SK-N-SH treated with all-trans-retinoic acid at 6 μM for 48 hours (cell line): ENCODE measurements around the gene PCDHGA12.
"Not testable (repeated sequence)": the region's sequence is repeated elsewhere in the genome, so short reads cannot be mapped to it uniquely, and the experiment has no call there.

ENCODE experiments used
- ATAC-seq: fragments of 200-7000 bp; cut with Tn5 transposase; 3 replicates; pipeline ENCODE4 v1.9.1; 2020; ENCODE audit warnings: mild to moderate bottlenecking, moderate library complexity
- BACH2 ChIP-seq: fragments of 250-450 bp; sonication (Bioruptor Pico); IDR thresholded peaks from 2 replicates; pipeline ENCODE4 v1.9.0; 2021; ENCODE audit warnings: mild to moderate bottlenecking, borderline replicate concordance
- CSDC2 ChIP-seq: fragments of 250-450 bp; sonication (Bioruptor Pico); IDR thresholded peaks from 2 replicates; pipeline ENCODE4 v1.5.0; 2020; ENCODE audit warnings: mild to moderate bottlenecking, moderate library complexity
- CSRNP3 ChIP-seq: fragments of 250-450 bp; sonication (Bioruptor Pico); IDR thresholded peaks from 2 replicates; pipeline ENCODE4 v1.5.1; 2021; ENCODE audit warnings: mild to moderate bottlenecking, moderate library complexity
- ESRRG ChIP-seq: fragments of 250-450 bp; sonication (Bioruptor Pico); IDR thresholded peaks from 2 replicates; pipeline ENCODE4 v1.6.1; 2021; ENCODE audit warnings: mild to moderate bottlenecking
- GLIS3 ChIP-seq: fragments of 250-450 bp; sonication (Bioruptor Pico); IDR thresholded peaks from 2 replicates; pipeline ENCODE4 v1.5.0; 2020; ENCODE audit warnings: mild to moderate bottlenecking, moderate library complexity
- ISL1 ChIP-seq: fragments of 250-450 bp; sonication (Bioruptor Pico); IDR thresholded peaks from 2 replicates; pipeline ENCODE4 v2.1.2; 2022; ENCODE audit warnings: mild to moderate bottlenecking, moderate library complexity
- OSR1 ChIP-seq: fragments of 250-450 bp; sonication (Bioruptor Pico); IDR thresholded peaks from 2 replicates; pipeline ENCODE4 v1.8.0; 2022; ENCODE audit warnings: moderate library complexity, mild to moderate bottlenecking, inconsistent platforms
- RARB ChIP-seq: fragments of 250-450 bp; sonication (Bioruptor Pico); IDR thresholded peaks from 2 replicates; pipeline ENCODE4 v1.8.0; 2021; ENCODE audit warnings: mild to moderate bottlenecking, moderate library complexity
- SNAI2 ChIP-seq: fragments of 250-450 bp; sonication (Bioruptor Pico); IDR thresholded peaks from 2 replicates; pipeline ENCODE4 v1.5.0; 2020; ENCODE audit warnings: mild to moderate bottlenecking, moderate library complexity
- TOX ChIP-seq: fragments of 250-450 bp; sonication (Bioruptor Pico); IDR thresholded peaks from 2 replicates; pipeline ENCODE4 v1.8.0; 2021; ENCODE audit warnings: mild to moderate bottlenecking, moderate library complexity, borderline replicate concordance
- ZC3H10 ChIP-seq: fragments of 250-450 bp; sonication (Bioruptor Pico); IDR thresholded peaks from 2 replicates; pipeline ENCODE4 v1.5.1; 2021; ENCODE audit warnings: mild to moderate bottlenecking, moderate library complexity
- ZFP3 ChIP-seq: fragments of 250-450 bp; sonication (Bioruptor Pico); IDR thresholded peaks from 2 replicates; pipeline ENCODE4 v1.5.0; 2020; ENCODE audit warnings: mild to moderate bottlenecking, moderate library complexity
- ZFP30 ChIP-seq: fragments of 450-650 bp; formaldehyde crosslinking; IDR thresholded peaks from 2 replicates; pipeline ENCODE4 v1.5.0; 2022; ENCODE audit warnings: mild to moderate bottlenecking, moderate library complexity
- ZNF70 ChIP-seq: fragments of 450-650 bp; formaldehyde crosslinking; IDR thresholded peaks from 2 replicates; pipeline ENCODE4 v1.5.0; 2020; ENCODE audit warnings: mild to moderate bottlenecking, moderate library complexity
- ZNF8 ChIP-seq: fragments of 450-650 bp; formaldehyde crosslinking; IDR thresholded peaks from 2 replicates; pipeline ENCODE4 v1.5.0; 2020; ENCODE audit warnings: mild to moderate bottlenecking, moderate library complexity
- TF ChIP-seq, protein P1 (sequence below): fragments of 250-450 bp; sonication (Bioruptor Pico); IDR thresholded peaks from 2 replicates; pipeline ENCODE4 v1.8.0; 2020; ENCODE audit warnings: mild to moderate bottlenecking, moderate library complexity, borderline replicate concordance
- TF ChIP-seq, protein P2 (sequence below): fragments of 250-450 bp; sonication (Bioruptor Pico); IDR thresholded peaks from 2 replicates; pipeline ENCODE4 v1.8.0; 2021; ENCODE audit warnings: low read depth, mild to moderate bottlenecking, moderate library complexity, borderline replicate concordance
- TF ChIP-seq, protein P3 (sequence below): fragments of 250-450 bp; sonication (Bioruptor Pico); IDR thresholded peaks from 2 replicates; pipeline ENCODE4 v1.5.1; 2020; ENCODE audit warnings: low read depth, mild to moderate bottlenecking, moderate library complexity
- TF ChIP-seq, protein P4 (sequence below): fragments of 250-450 bp; sonication (Bioruptor Pico); IDR thresholded peaks from 2 replicates; pipeline ENCODE4 v1.5.0; 2020; ENCODE audit warnings: mild to moderate bottlenecking, moderate library complexity

The PCDHGA12 gene

GRCh38 chr5:141397756-141398551 is 32.4 kb upstream of the PCDHGA12 start, which contains the start of gene PCDHGB5:
Gene PCDHGB5 (plus strand): TSS chr5:141397947. CDS start chr5:141398128, 181 bp downstream.
- not testable (repeated sequence) for ATAC-seq

GRCh38 chr5:141398608-141399007 is 31.7 kb upstream of the PCDHGA12 start:
- TF ChIP-seq ZNF70 (CRISPR knock-in tag) (no peak), ZNF8 (CRISPR knock-in tag) (no peak), ESRRG (no peak), BACH2 (CRISPR knock-in tag) (no peak), GLIS3 (CRISPR knock-in tag) (no peak)
- TF ChIP-seq, protein P1, sequence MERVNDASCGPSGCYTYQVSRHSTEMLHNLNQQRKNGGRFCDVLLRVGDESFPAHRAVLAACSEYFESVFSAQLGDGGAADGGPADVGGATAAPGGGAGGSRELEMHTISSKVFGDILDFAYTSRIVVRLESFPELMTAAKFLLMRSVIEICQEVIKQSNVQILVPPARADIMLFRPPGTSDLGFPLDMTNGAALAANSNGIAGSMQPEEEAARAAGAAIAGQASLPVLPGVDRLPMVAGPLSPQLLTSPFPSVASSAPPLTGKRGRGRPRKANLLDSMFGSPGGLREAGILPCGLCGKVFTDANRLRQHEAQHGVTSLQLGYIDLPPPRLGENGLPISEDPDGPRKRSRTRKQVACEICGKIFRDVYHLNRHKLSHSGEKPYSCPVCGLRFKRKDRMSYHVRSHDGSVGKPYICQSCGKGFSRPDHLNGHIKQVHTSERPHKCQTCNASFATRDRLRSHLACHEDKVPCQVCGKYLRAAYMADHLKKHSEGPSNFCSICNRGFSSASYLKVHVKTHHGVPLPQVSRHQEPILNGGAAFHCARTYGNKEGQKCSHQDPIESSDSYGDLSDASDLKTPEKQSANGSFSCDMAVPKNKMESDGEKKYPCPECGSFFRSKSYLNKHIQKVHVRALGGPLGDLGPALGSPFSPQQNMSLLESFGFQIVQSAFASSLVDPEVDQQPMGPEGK (CRISPR knock-in tag) = no peak
- TF ChIP-seq, protein P2, sequence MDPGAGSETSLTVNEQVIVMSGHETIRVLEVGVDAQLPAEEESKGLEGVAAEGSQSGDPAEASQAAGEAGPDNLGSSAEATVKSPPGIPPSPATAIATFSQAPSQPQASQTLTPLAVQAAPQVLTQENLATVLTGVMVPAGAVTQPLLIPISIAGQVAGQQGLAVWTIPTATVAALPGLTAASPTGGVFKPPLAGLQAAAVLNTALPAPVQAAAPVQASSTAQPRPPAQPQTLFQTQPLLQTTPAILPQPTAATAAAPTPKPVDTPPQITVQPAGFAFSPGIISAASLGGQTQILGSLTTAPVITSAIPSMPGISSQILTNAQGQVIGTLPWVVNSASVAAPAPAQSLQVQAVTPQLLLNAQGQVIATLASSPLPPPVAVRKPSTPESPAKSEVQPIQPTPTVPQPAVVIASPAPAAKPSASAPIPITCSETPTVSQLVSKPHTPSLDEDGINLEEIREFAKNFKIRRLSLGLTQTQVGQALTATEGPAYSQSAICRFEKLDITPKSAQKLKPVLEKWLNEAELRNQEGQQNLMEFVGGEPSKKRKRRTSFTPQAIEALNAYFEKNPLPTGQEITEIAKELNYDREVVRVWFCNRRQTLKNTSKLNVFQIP (CRISPR knock-in tag) = no peak
- ATAC-seq = no peak

DNA sequence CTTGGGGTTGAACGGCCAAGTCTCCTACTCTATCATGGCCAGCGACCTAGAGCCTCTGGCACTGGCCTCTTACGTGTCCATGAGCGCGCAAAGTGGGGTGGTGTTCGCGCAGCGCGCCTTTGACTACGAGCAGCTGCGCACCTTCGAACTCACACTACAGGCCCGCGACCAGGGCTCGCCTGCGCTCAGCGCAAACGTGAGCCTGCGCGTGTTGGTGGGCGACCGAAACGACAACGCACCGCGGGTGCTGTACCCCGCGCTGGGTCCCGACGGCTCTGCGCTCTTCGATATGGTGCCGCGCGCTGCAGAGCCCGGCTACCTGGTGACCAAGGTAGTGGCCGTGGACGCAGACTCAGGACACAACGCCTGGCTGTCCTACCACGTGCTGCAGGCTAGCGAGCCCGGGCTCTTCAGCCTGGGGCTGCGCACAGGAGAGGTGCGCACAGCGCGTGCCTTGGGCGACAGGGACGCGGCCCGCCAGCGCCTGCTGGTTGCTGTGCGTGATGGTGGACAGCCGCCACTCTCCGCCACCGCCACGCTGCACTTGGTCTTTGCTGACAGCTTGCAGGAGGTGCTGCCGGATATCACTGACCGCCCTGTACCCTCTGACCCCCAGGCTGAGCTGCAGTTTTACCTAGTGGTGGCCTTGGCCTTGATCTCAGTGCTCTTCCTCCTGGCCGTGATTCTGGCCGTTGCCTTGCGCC is 30.6 kb upstream of the PCDHGA12 start:
- no peak for ATAC-seq
- no peak for TF ChIP-seq TOX (CRISPR knock-in tag)
- no peak for TF ChIP-seq OSR1 (CRISPR knock-in tag)
- no peak for TF ChIP-seq ZC3H10 (CRISPR knock-in tag)
- TF ChIP-seq, protein P3, sequence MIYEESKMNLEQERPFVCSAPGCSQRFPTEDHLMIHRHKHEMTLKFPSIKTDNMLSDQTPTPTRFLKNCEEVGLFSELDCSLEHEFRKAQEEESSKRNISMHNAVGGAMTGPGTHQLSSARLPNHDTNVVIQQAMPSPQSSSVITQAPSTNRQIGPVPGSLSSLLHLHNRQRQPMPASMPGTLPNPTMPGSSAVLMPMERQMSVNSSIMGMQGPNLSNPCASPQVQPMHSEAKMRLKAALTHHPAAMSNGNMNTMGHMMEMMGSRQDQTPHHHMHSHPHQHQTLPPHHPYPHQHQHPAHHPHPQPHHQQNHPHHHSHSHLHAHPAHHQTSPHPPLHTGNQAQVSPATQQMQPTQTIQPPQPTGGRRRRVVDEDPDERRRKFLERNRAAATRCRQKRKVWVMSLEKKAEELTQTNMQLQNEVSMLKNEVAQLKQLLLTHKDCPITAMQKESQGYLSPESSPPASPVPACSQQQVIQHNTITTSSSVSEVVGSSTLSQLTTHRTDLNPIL = no peak
- TF ChIP-seq ZNF8 (CRISPR knock-in tag) = no peak
- TF ChIP-seq ZFP30 (CRISPR knock-in tag) = no peak
- no peak for TF ChIP-seq CSRNP3 (CRISPR knock-in tag)
- no peak for TF ChIP-seq SNAI2 (CRISPR knock-in tag)
- no peak for TF ChIP-seq ZFP3 (CRISPR knock-in tag)
- TF ChIP-seq RARB (CRISPR knock-in tag) = no peak
- TF ChIP-seq, protein P2 (CRISPR knock-in tag) = no peak
- TF ChIP-seq, protein P4, sequence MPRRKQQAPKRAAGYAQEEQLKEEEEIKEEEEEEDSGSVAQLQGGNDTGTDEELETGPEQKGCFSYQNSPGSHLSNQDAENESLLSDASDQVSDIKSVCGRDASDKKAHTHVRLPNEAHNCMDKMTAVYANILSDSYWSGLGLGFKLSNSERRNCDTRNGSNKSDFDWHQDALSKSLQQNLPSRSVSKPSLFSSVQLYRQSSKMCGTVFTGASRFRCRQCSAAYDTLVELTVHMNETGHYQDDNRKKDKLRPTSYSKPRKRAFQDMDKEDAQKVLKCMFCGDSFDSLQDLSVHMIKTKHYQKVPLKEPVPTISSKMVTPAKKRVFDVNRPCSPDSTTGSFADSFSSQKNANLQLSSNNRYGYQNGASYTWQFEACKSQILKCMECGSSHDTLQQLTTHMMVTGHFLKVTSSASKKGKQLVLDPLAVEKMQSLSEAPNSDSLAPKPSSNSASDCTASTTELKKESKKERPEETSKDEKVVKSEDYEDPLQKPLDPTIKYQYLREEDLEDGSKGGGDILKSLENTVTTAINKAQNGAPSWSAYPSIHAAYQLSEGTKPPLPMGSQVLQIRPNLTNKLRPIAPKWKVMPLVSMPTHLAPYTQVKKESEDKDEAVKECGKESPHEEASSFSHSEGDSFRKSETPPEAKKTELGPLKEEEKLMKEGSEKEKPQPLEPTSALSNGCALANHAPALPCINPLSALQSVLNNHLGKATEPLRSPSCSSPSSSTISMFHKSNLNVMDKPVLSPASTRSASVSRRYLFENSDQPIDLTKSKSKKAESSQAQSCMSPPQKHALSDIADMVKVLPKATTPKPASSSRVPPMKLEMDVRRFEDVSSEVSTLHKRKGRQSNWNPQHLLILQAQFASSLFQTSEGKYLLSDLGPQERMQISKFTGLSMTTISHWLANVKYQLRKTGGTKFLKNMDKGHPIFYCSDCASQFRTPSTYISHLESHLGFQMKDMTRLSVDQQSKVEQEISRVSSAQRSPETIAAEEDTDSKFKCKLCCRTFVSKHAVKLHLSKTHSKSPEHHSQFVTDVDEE = no peak
- no peak for TF ChIP-seq ESRRG
- TF ChIP-seq CSDC2 (CRISPR knock-in tag) = no peak
- TF ChIP-seq ISL1 = no peak
